HAP-1 (cell line): ENCODE data around the gene ACLY.
"Not testable (repeated sequence)": the region's sequence is repeated elsewhere in the genome, so short reads cannot be mapped to it uniquely, and the experiment has no call there.

Source experiments
- DNase-seq, 2 experiments: peaks; one replicate each; pipeline ENCODE4 v3.0.0-alpha.2; 2016 to 2020; ENCODE audit warnings: low spot score in 2 of 2
- H3K27me3 ChIP-seq: fragments of 250-450 bp; sonication (Bioruptor Pico); 2 replicates; pipeline ENCODE4 v1.5.1; 2020; ENCODE audit warnings: low read depth, mild to moderate bottlenecking, moderate library complexity
- H3K36me3 ChIP-seq: fragments of 250-450 bp; sonication (Bioruptor Pico); replicated peaks from 2 replicates; pipeline ENCODE4 v1.5.1; 2020; ENCODE audit warnings: mild to moderate bottlenecking
- H3K4me1 ChIP-seq: fragments of 250-450 bp; sonication (Bioruptor Pico); 2 replicates; pipeline ENCODE4 v1.5.1; 2020; ENCODE audit warnings: mild to moderate bottlenecking
- H3K4me3 ChIP-seq: fragments of 250-450 bp; sonication (Bioruptor Pico); 2 replicates; pipeline ENCODE4 v1.5.1; 2020; ENCODE audit warnings: mild to moderate bottlenecking, moderate library complexity
- H3K9me3 ChIP-seq: fragments of 250-450 bp; sonication (Bioruptor Pico); 2 replicates; pipeline ENCODE4 v1.5.1; 2020; ENCODE audit warnings: mild to moderate bottlenecking, moderate library complexity
- in situ Hi-C: fragments of 300-500 bp; cut with MboI; formaldehyde crosslinking; loops from 3 replicates; pipeline ENCODE4 v1.14.3; 2020; ENCODE audit warnings: low sequenced_read_pairs, inconsistent platforms, mixed read lengths

The ACLY gene

GRCh38 chr17:41836550-41837196, 82.1 kb downstream of the ACLY start:
- Histone ChIP-seq H3K36me3 (peaks cover 28% of the 10 kb centered on the region), H3K4me1 (peaks cover 8% of the 10 kb centered on the region), H3K9me3 (no peaks in the 10 kb centered on the region), H3K27me3 (no peaks in the 10 kb centered on the region), H3K4me3 (peak overlapping the region; percentile 79)
- DNase-seq = no peak
- in situ Hi-C loops = no loop called here

DNA sequence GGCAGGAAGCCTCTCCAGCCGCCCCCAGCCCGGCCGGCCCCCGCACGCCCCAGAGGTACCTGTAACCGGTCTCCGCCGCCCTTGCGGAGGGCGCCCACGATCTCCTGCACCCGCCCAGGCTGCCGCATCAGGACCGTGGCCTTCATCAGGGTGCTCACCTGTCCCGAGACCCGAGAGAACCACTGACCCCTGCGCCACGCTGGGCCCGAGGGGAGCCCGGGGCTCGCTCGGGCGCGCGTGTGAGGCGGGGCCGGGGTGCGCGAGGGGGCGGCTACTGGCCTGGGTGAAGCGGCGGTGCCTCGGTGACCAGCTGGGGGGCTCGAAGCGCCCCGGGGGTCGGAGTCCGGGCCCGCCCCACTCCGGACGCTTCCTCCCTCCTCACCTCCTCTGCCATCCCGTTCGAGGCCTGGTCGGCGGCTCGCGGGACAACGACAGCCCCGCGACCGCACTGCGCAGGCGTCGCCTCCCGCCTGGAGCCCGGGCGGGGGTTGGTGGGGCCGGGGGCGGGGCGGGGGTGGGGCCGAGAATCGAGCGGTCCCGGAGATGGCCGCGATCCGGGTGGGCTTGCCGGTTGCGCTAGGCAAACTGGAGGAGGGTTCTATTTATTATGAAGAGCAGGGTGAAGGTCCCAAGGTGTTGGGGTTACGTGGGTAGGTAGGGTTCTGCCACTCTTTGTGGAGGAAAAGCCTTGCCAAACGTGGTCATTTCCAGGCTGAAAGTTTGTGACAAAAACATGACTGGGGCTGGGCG, 82.8 kb downstream of the ACLY start, which contains the start of gene NT5C3B:
Gene NT5C3B (minus strand): TSS at position 433 of the 750 bp plus-strand sequence. CDS start 39 bp downstream, at position 394.
- no peaks in the 10 kb centered on the region for H3K9me3 ChIP-seq
- no peaks in the 10 kb centered on the region for H3K27me3 ChIP-seq
- peaks cover 8% of the 10 kb centered on the region for H3K4me1 ChIP-seq
- H3K4me3 ChIP-seq = peak within 1 kb of the TSS; percentile 79
- in situ Hi-C loops = no loop called here
- peak; percentile 64 to 79 for DNase-seq
- peaks cover 33% of the 10 kb centered on the region for H3K36me3 ChIP-seq

- H3K9me3 ChIP-seq = no peaks in the 10 kb centered on the region
- no peak for DNase-seq
- H3K27me3 ChIP-seq = no peaks in the 10 kb centered on the region
- H3K36me3 ChIP-seq = peaks cover 39% of the 10 kb centered on the region
- in situ Hi-C loops = no loop called here
- H3K4me1 ChIP-seq = peaks cover 8% of the 10 kb centered on the region
- H3K4me3 ChIP-seq = peak overlapping the region; percentile 79
Observed at GRCh38 chr17:41835214-41835799, 83.4 kb downstream of the ACLY start.

GRCh38 chr17:41829961-41830360, 88.8 kb downstream of the ACLY start:
- H3K36me3 ChIP-seq = peaks cover 75% of the 10 kb centered on the region
- in situ Hi-C loops, H3K4me1 ChIP-seq, DNase-seq, H3K27me3 ChIP-seq, H3K4me3 ChIP-seq, H3K9me3 ChIP-seq: not testable (repeated sequence)

DNA sequence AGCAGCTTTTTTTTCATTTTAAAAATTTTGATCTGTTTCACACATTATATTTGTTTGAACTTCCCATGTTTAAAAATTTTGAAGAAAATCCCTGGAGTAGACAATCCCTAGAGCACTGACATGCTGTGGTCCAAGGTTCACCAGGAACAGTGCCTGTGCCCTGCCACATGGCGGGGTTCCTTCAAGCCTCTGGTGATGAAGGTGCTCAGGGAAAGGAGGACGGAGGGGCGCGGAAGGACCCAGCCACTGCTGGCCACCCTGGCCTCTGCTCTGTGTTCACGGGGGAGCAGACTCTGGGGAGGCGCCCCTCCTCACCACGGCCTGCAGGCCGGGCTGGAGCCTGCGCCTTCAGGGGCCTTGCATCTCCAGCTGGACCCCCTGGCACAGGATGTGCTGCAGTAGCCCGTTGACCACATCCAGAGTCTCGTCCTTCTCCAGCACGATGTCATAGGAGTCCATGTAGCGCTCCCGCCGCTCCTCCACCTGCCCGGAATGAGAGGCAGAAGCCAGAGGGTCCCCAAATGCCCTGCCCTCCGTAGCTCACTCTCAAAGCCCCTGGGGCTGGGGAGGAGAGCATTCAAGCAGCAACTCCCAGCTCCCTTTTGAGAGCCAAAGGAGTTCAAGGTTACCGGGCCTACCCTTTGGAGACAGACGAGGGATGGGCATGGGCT, 93.4 kb downstream of the ACLY start:
- Histone ChIP-seq H3K27me3 (no peaks in the 10 kb centered on the region), H3K9me3 (no peaks in the 10 kb centered on the region), H3K4me3 (no peak overlapping the region), H3K4me1 (no peaks in the 10 kb centered on the region), H3K36me3 (peaks cover 65% of the 10 kb centered on the region)
- in situ Hi-C loops = no loop called here
- no peak for DNase-seq

DNA sequence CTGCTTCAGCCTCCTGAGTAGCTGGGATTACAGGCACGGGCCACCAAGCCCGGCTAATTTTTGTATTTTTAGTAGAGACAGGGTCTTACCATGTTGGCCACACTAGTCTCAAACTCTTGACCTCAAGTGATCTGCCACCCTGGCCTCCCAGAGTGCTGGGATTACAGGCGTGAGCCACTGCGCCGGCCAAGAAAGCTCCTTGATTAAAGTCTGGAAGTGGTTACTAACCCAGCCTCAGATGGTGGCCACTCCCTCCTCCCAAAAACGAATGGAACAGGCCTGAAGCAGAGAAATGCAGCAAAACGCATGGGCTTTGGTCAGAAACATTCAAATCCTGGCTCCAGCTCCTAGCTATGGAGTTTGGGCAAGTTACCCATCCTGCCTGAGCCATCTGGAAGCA, 94.7 kb downstream of the ACLY start:
- no peak for DNase-seq
- in situ Hi-C loops = no loop called here

DNA sequence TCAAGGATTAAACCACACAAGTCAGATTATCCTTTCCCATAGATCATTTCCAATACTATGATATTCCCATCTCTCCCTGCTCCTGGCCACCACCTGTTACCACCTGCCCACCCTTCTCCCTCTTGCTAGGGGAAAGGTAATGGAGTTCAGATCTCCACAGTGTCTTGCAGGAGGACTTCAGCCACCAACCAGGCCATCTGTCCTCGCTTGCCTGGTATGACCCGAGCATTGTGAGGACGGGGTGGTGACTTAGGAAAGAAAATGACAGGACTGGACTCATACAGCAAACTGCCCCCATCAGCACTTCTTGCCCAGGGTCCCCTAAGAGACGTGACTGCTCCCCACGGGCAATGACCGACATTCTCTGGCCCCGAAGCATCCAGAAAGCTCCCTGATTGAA, 95.2 kb downstream of the ACLY start:
- in situ Hi-C loops = no loop called here
- DNase-seq = no peak
- Histone ChIP-seq H3K4me1 (no peaks in the 10 kb centered on the region), H3K4me3 (no peak overlapping the region), H3K36me3 (peaks cover 64% of the 10 kb centered on the region), H3K9me3 (no peaks in the 10 kb centered on the region), H3K27me3 (no peaks in the 10 kb centered on the region)

More for the DNA sequence above, 94.7 kb downstream of the ACLY start:
- Histone ChIP-seq H3K9me3 (no peaks in the 10 kb centered on the region), H3K27me3 (no peaks in the 10 kb centered on the region), H3K4me1 (no peaks in the 10 kb centered on the region), H3K4me3 (no peak overlapping the region), H3K36me3 (peaks cover 66% of the 10 kb centered on the region)

DNA sequence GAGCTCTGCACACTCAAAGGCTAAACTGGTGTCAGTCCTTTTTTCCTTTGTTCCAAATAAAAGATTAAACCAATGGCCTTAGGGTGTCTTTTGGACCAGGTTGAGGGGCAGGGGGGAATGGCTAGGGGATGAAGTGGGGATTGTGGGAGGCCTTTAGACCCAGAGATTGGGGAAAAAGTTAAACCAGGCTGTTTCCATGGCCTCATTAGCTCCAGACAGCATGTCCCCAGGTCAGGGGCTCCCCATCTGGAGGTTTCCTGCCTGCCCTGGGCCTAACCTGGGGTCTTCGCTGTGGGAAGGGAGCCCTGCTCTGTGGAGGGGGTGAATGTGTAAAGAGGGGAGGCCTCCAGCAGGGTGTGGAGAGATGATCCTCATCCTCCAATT, 95.6 kb downstream of the ACLY start:
- H3K9me3 ChIP-seq = no peaks in the 10 kb centered on the region
- no peak for DNase-seq
- no peaks in the 10 kb centered on the region for H3K4me1 ChIP-seq
- no peaks in the 10 kb centered on the region for H3K27me3 ChIP-seq
- peaks cover 64% of the 10 kb centered on the region for H3K36me3 ChIP-seq
- H3K4me3 ChIP-seq = no peak overlapping the region
- in situ Hi-C loops = no loop called here

- no peak overlapping the region for H3K4me3 ChIP-seq
- in situ Hi-C loops = no loop called here
- peaks cover 63% of the 10 kb centered on the region for H3K36me3 ChIP-seq
- H3K4me1 ChIP-seq = no peaks in the 10 kb centered on the region
- H3K27me3 ChIP-seq = no peaks in the 10 kb centered on the region
- no peaks in the 10 kb centered on the region for H3K9me3 ChIP-seq
- no peak for DNase-seq
Observed at GRCh38 chr17:41822216-41823140, 96.3 kb downstream of the ACLY start.

DNA sequence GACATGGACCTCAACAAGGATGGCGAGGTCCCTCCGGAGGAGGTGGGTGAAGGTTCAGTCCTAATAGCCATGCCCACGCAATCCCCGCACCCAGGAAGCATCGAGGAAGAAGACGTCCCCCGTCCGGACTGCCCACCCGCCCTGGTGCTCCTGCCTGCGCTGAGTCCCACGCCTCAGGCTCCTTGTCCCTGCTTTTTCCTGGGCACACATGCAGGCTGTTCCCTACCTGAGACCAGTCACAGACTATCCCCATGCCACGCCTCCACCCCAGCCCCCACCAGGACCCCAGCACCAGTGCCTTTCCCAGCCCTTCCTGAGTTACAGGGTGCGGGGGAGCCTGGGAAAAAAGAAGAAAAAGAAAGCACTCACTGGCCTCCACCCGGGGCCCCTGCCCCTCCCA, 97.0 kb downstream of the ACLY start:
- in situ Hi-C loops = no loop called here
- Histone ChIP-seq H3K27me3 (no peaks in the 10 kb centered on the region), H3K4me1 (no peaks in the 10 kb centered on the region), H3K4me3 (no peak overlapping the region), H3K36me3 (peaks cover 64% of the 10 kb centered on the region), H3K9me3 (no peaks in the 10 kb centered on the region)
- DNase-seq = no peak

DNA sequence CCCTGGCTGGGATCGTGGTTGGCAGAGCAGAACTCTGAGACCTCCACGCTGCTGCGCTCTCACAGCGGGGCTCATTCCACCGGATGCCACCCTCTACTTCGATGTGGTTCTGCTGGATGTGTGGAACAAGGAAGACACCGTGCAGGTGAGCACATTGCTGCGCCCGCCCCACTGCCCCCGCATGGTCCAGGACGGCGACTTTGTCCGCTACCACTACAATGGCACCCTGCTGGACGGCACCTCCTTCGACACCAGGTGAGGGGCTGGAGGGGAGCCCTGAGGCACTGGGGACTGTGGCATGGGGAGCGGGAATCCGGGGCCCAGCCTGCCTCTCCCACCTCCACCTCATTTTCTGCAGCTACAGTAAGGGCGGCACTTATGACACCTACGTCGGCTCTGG, 100.7 kb downstream of the ACLY start:
- no peaks in the 10 kb centered on the region for H3K27me3 ChIP-seq
- H3K4me3 ChIP-seq = no peak overlapping the region
- no peaks in the 10 kb centered on the region for H3K9me3 ChIP-seq
- DNase-seq = no peak
- peaks cover 63% of the 10 kb centered on the region for H3K36me3 ChIP-seq
- in situ Hi-C loops = no loop called here
- H3K4me1 ChIP-seq = peaks cover 11% of the 10 kb centered on the region
